Adipocyte (in vitro differentiated cells): Measurements from ENCODE around the gene NDUFB4.
A peak's percentile ranks its signal among the peaks of the same experiment; 100 is the strongest.
"Not testable (repeated sequence)": the region's sequence is repeated elsewhere in the genome, so short reads cannot be mapped to it uniquely, and the experiment has no call there.

Source experiments
- DNase-seq: peaks from one replicate; pipeline ENCODE4 v3.0.0-alpha.2; 2015; ENCODE audit warnings: low read depth
- H3K27me3 ChIP-seq: replicated peaks from 2 replicates; pipeline ENCODE4 v1.7.0; 2013; ENCODE audit warnings: mild to moderate bottlenecking, low read length, moderate library complexity; ENCODE audit not compliant: control insufficient read depth, insufficient read depth
- H3K36me3 ChIP-seq: 2 replicates; pipeline ENCODE4 v1.7.0; 2013; ENCODE audit warnings: low read length, mild to moderate bottlenecking, moderate library complexity; ENCODE audit not compliant: control insufficient read depth, insufficient read depth, severe bottlenecking
- H3K4me1 ChIP-seq: 2 replicates; pipeline ENCODE4 v1.7.0; 2013; ENCODE audit warnings: mild to moderate bottlenecking, low read length, moderate library complexity; ENCODE audit not compliant: control insufficient read depth, insufficient read depth
- H3K4me3 ChIP-seq: 2 replicates; pipeline ENCODE4 v1.7.0; 2013; ENCODE audit warnings: mild to moderate bottlenecking, low read length, moderate library complexity
- H3K9ac ChIP-seq: 2 replicates; pipeline ENCODE4 v1.7.0; 2013; ENCODE audit warnings: mild to moderate bottlenecking, low read length, moderate library complexity
- H3K9me3 ChIP-seq: 2 replicates; pipeline ENCODE4 v1.7.0; 2013; ENCODE audit warnings: mild to moderate bottlenecking, low read length, moderate library complexity; ENCODE audit not compliant: control insufficient read depth

The NDUFB4 gene

DNA sequence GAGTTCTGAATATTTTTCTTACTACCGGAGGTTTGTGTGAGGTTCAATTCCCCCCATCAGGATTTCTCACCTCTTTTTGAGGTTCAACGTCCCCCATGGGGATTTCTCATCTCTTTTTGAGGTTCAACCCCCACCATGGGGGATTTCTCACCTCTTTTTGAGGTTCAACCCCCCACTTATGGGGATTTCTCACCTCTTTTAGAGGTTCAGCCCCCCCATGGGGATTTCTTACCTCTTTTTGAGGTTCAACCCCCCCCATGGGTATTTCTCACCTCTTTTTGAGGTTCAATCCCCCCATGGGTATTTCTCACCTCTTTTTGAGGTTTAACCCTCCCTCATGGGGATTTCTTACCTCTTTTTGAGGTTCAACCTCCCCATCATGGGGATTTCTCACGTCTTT is 26.3 kb downstream of the NDUFB4 start:
- H3K9me3 ChIP-seq: no peaks in the 10 kb centered on the region
- no peak overlapping the region for H3K9ac ChIP-seq
- DNase-seq: no peak
- H3K27me3 ChIP-seq: no peaks in the 10 kb centered on the region
- no peaks in the 10 kb centered on the region for H3K36me3 ChIP-seq
- H3K4me1 ChIP-seq: no peaks in the 10 kb centered on the region
- H3K4me3 ChIP-seq: no peak overlapping the region

DNA sequence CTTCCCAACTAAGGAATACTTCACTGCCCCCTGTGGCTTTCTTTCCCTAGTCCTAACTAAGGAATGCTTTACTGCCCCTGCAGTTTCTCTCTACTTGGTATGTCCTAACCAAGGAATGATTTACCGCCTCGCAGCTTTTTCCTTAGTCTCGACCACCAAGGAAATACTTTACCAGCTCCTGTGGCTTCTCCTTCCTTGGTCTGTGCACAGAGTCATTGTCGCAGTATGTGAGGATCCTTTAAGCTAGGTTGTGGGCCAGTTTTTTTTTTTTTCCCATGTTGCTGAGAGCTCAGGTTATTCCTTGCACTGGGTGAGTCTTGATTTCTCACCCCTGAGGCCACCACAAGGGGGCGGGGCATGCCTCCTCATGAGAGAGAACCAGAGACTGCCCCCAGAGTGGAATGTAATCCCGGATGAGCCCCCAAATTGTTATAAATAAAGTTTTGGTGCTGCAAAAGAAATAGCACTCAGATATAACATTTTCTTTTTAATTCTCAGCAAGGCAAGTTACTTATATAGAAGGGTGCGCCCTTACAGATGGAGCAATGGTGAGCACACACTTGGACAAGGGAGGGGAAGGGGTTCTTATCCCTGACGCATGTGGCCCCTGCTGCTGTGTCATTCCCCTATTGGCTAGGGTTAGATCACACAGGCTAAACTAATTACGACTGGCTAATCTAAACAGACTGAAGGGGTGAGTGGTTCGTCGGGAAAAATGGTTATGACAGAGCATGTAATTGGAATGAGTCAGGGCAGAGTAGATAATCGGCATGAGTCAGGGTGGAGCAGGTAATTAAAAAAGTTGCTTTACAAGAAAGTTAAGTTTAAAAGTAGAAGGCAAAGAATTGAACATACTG is 27.0 kb downstream of the NDUFB4 start:
- H3K4me3 ChIP-seq: no peak overlapping the region
- no peaks in the 10 kb centered on the region for H3K36me3 ChIP-seq

GRCh38 chr3:120623727-120624093 is 27.6 kb downstream of the NDUFB4 start:
- Histone ChIP-seq H3K9me3 (no peaks in the 10 kb centered on the region), H3K36me3 (no peaks in the 10 kb centered on the region), H3K9ac (no peak overlapping the region), H3K4me1 (no peaks in the 10 kb centered on the region), H3K27me3 (no peaks in the 10 kb centered on the region), H3K4me3 (no peak overlapping the region)
- DNase-seq: no peak

More for the DNA sequence above, 27.0 kb downstream of the NDUFB4 start:
- H3K4me1 ChIP-seq: no peaks in the 10 kb centered on the region
- DNase-seq: peak; percentile 68
- no peak overlapping the region for H3K9ac ChIP-seq
- H3K9me3 ChIP-seq: no peaks in the 10 kb centered on the region
- H3K27me3 ChIP-seq: no peaks in the 10 kb centered on the region

GRCh38 chr3:120625159-120625586 is 29.0 kb downstream of the NDUFB4 start:
- DNase-seq: no peak
- H3K9ac ChIP-seq: no peak overlapping the region
- no peaks in the 10 kb centered on the region for H3K36me3 ChIP-seq
- H3K9me3 ChIP-seq: peaks cover 2% of the 10 kb centered on the region
- no peaks in the 10 kb centered on the region for H3K4me1 ChIP-seq
- no peaks in the 10 kb centered on the region for H3K27me3 ChIP-seq
- H3K4me3 ChIP-seq: no peak overlapping the region

DNA sequence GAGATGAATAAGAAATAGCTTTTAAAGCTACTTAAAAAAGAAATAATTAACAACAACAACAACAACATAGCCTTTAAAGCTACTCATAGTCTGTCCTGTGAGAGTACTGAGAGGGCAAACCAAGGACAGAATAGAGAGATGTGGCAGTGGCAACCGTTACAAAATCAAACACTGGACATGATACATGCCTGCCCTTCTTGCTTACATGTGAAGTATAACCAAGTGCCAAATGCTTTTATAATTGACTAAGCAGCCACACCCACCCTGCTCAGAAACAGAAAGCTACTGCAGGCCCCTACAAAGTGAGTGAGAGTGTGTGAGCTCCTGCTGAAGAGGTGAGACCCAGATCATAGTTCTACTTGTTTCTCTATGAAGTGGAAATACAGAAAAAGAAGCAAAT is 38.4 kb downstream of the NDUFB4 start:
- H3K9me3 ChIP-seq: peaks cover 5% of the 10 kb centered on the region
- H3K4me1 ChIP-seq: peaks cover 11% of the 10 kb centered on the region
- no peaks in the 10 kb centered on the region for H3K36me3 ChIP-seq
- H3K9ac ChIP-seq: no peak overlapping the region
- H3K27me3 ChIP-seq: no peaks in the 10 kb centered on the region
- DNase-seq: peak; percentile 20
- H3K4me3 ChIP-seq: no peak overlapping the region

- Histone ChIP-seq H3K9ac (no peak overlapping the region), H3K4me3 (no peak overlapping the region), H3K4me1 (peaks cover 18% of the 10 kb centered on the region), H3K9me3 (no peaks in the 10 kb centered on the region), H3K36me3 (no peaks in the 10 kb centered on the region), H3K27me3 (no peaks in the 10 kb centered on the region)
- no peak for DNase-seq
These were observed 40.8 kb downstream of the NDUFB4 start for GRCh38 chr3:120636795-120637401.

- Histone ChIP-seq H3K4me3 (no peak overlapping the region), H3K4me1 (peaks cover 18% of the 10 kb centered on the region), H3K9me3 (no peaks in the 10 kb centered on the region), H3K9ac (no peak overlapping the region), H3K27me3 (no peaks in the 10 kb centered on the region), H3K36me3 (no peaks in the 10 kb centered on the region)
- DNase-seq: no peak
These were observed 41.9 kb downstream of the NDUFB4 start for GRCh38 chr3:120637851-120638559.

DNA sequence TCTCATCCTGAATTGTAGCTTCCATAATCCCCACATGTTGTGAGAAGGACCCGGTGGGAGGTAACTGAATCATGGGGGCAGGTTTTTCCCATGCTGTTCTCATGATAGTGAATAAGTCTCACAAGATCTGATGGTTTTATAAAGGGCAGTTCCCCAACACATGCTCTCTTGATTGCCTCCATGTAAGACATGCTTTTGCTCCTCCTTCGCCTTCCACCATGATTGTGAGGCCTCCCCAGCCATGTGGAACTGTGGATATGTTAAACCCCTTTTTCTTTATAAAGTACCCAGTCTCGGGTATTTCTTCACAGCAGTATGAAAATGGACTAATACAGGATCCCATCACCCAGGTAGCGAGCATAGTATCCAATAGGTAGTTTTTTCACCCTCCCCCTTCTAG is 42.7 kb downstream of the NDUFB4 start:
- not testable (repeated sequence) for H3K36me3 ChIP-seq, DNase-seq, H3K9me3 ChIP-seq, H3K9ac ChIP-seq, H3K4me3 ChIP-seq, H3K27me3 ChIP-seq
- peaks cover 18% of the 10 kb centered on the region for H3K4me1 ChIP-seq

DNA sequence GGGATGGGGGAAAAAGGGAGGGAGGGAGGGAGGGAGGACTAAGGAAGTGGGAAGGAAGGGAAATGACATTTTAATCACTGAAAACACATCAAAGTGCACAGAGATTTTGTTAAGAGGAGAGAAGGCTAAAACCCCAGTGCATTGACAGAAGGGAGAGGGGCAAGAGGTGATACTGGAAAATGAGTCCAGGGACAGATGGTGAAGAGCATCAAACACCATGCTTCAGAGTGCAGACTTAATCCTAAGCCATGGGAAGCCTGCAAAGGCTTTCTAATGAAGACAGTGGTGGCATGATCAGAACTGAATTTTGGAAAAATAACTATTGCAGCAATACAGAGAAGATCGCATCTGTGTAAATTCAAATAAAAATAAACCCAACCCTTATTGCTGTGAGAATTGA is 44.1 kb downstream of the NDUFB4 start:
- no peak for DNase-seq
- Histone ChIP-seq H3K36me3 (no peaks in the 10 kb centered on the region), H3K27me3 (no peaks in the 10 kb centered on the region), H3K9me3 (no peaks in the 10 kb centered on the region), H3K4me3 (no peak overlapping the region), H3K9ac (no peak overlapping the region), H3K4me1 (peaks cover 16% of the 10 kb centered on the region)

DNA sequence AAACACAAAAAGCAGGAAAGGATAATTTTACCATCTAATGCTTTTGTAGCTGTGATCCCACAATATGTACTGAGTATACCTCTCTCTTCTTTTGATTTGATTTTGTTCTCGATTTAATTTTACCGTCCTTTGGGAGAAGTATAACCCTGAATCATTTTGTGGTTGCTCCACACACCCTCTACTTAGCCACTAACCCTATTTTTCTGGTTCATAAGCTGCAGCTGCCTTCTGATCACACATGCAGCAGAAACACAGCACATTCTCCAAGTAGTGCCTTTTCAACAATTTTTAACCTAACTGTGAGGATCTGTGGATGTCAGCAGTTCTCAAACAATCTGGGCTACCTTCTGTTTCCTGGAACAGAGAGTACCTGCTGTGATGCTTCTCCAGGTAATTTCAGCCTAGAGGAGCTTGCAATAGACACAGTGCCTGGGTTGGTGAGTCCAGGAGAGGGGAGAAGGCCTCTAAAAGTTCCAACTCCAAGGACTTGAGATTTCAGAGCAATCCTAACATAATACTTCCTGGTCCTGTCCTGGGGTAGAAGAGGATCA is 45.6 kb downstream of the NDUFB4 start:
- Histone ChIP-seq H3K27me3 (no peaks in the 10 kb centered on the region), H3K36me3 (no peaks in the 10 kb centered on the region), H3K4me3 (no peak overlapping the region), H3K9me3 (no peaks in the 10 kb centered on the region), H3K9ac (no peak overlapping the region), H3K4me1 (peaks cover 14% of the 10 kb centered on the region)
- no peak for DNase-seq

DNA sequence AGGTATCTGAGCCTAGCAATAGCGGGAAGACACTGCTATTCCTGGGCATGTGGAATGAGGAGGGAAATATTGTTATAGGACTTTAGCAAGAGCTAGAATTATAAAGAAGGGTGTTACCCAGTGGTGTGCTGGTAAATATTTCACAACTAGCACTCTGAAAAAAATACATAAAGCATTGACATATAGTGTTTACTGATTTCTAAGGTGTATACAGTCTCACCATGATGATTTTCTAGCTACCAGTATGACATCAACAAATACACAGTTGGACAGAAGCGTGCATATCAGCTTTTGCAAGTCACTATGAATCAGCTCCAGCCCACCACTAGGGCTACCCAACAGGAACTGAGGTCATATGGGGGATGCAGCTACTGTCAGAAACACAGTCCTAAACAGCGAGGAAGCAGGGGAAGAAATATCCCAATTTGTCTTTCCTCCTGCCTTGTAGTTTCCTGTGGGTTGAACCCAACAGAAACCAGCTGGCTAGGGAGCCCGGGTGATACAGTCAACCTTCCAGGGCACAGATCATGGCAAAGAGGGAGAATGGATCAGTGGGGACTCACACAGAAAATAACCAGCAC is 46.3 kb downstream of the NDUFB4 start:
- H3K4me3 ChIP-seq: no peak overlapping the region
- no peaks in the 10 kb centered on the region for H3K9me3 ChIP-seq
- no peaks in the 10 kb centered on the region for H3K36me3 ChIP-seq
- no peak overlapping the region for H3K9ac ChIP-seq
- DNase-seq: no peak
- H3K4me1 ChIP-seq: peaks cover 10% of the 10 kb centered on the region
- no peaks in the 10 kb centered on the region for H3K27me3 ChIP-seq
